Liver (tissue), 9 donors: Measurements from ENCODE around the gene DNAH10. TPM values are rescaled to one million over a fixed set of nuclear protein-coding genes. Genes with fewer than 3 reads are reported as not detected.
A peak's percentile ranks its signal among the peaks of the same experiment; 100 is the strongest.

ENCODE experiments used
- DNase-seq: peaks from one replicate; pipeline ENCODE4 v3.0.0-alpha.2; 2017; ENCODE audit warnings: low spot score
- H3K27ac ChIP-seq, 2 donors: one replicate each; pipeline ENCODE4 v1.7.0; 2013; ENCODE audit warnings: inconsistent platforms in 2 of 2, low read length in 2 of 2, control low read depth in 1 of 2, low read depth in 1 of 2, mild to moderate bottlenecking in 1 of 2
- H3K27me3 ChIP-seq, 4 donors: one replicate each; pipeline versions ENCODE4 v1.6.1 to v1.7.0; 2013; ENCODE audit warnings: low read length in 3 of 4, inconsistent platforms in 1 of 4, mild to moderate bottlenecking in 1 of 4, moderate library complexity in 1 of 4; ENCODE audit not compliant: control insufficient read depth in 4 of 4, insufficient read depth in 4 of 4
- H3K36me3 ChIP-seq, 4 donors: one replicate each; pipeline versions ENCODE4 v1.6.1 to v1.7.0; 2013; ENCODE audit warnings: low read length in 3 of 4, mild to moderate bottlenecking in 3 of 4, low read depth in 1 of 4, moderate library complexity in 1 of 4; ENCODE audit not compliant: control insufficient read depth in 4 of 4, insufficient read depth in 3 of 4
- H3K4me1 ChIP-seq, 4 donors: one replicate each; pipeline versions ENCODE4 v1.6.1 to v1.7.0; 2013; ENCODE audit warnings: low read length in 3 of 4, mild to moderate bottlenecking in 3 of 4, moderate library complexity in 1 of 4; ENCODE audit not compliant: control insufficient read depth in 4 of 4, insufficient read depth in 4 of 4
- H3K4me3 ChIP-seq, 3 donors: one replicate each; pipeline versions ENCODE4 v1.6.1 to v1.7.0; 2013; ENCODE audit warnings: low read length in 3 of 3, control low read depth in 1 of 3, low read depth in 1 of 3, mild to moderate bottlenecking in 1 of 3
- H3K9ac ChIP-seq, 2 donors: one replicate each; pipeline ENCODE4 v1.7.0; 2013; ENCODE audit warnings: low read length in 2 of 2, mild to moderate bottlenecking in 2 of 2, moderate library complexity in 2 of 2, control low read depth in 1 of 2, low read depth in 1 of 2
- H3K9me3 ChIP-seq, 4 donors: one replicate each; pipeline versions ENCODE4 v1.6.1 to v1.7.0; 2013; ENCODE audit warnings: low read length in 3 of 4; ENCODE audit not compliant: control insufficient read depth in 4 of 4
- ATF3 ChIP-seq: IDR thresholded peaks from 2 replicates; pipeline ENCODE4 v1.6.1; 2016; ENCODE audit warnings: antibody characterized with exemption
- CTCF ChIP-seq: fragments of 150-350 bp; IDR thresholded peaks from 2 replicates; pipeline ENCODE4 v1.5.1; 2017; ENCODE audit warnings: improper control_type of control experiment, low read depth, low read length; ENCODE audit not compliant: missing input control
- EGR1 ChIP-seq, 2 donors: IDR thresholded peaks; 2 replicates each; pipeline ENCODE4 v1.6.1; 2016 to 2018; ENCODE audit warnings: antibody characterized with exemption in 2 of 2, low read depth in 2 of 2
- FOXA1 ChIP-seq: IDR thresholded peaks from 2 replicates; pipeline ENCODE4 v1.6.1; 2016; ENCODE audit warnings: antibody characterized with exemption
- FOXA2 ChIP-seq: IDR thresholded peaks from 2 replicates; pipeline ENCODE4 v1.6.1; 2016; ENCODE audit warnings: antibody characterized with exemption
- GABPA ChIP-seq, 2 donors: IDR thresholded peaks in 1 of 2; conservative IDR thresholded peaks in 1 of 2; 2 replicates each; pipeline ENCODE4 v1.6.1; 2016; ENCODE audit warnings: antibody characterized with exemption in 2 of 2, mild to moderate bottlenecking in 1 of 2, moderate library complexity in 1 of 2
- HNF4A ChIP-seq, 2 donors: conservative IDR thresholded peaks; 2 replicates each; pipeline ENCODE4 v1.6.1; 2016; ENCODE audit warnings: antibody characterized with exemption in 2 of 2, mild to moderate bottlenecking in 2 of 2
- HNF4G ChIP-seq: IDR thresholded peaks from 2 replicates; pipeline ENCODE4 v1.6.1; 2016; ENCODE audit warnings: antibody characterized with exemption
- JUND ChIP-seq, 2 donors: IDR thresholded peaks; 2 replicates each; pipeline ENCODE4 v1.6.1; 2016; ENCODE audit warnings: antibody characterized with exemption in 2 of 2
- MAX ChIP-seq: IDR thresholded peaks from 2 replicates; pipeline ENCODE4 v1.6.1; 2016; ENCODE audit warnings: antibody characterized with exemption
- NR2F2 ChIP-seq: IDR thresholded peaks from 2 replicates; pipeline ENCODE4 v1.6.1; 2016; ENCODE audit warnings: antibody characterized with exemption
- RAD21 ChIP-seq, 2 donors: IDR thresholded peaks; 2 replicates each; pipeline ENCODE4 v1.6.1; 2016; ENCODE audit warnings: antibody characterized with exemption in 2 of 2, mild to moderate bottlenecking in 2 of 2
- REST ChIP-seq: IDR thresholded peaks from 2 replicates; pipeline ENCODE4 v1.6.1; 2016; ENCODE audit warnings: antibody characterized with exemption, mild to moderate bottlenecking
- RXRA ChIP-seq, 2 donors: IDR thresholded peaks; 2 replicates each; pipeline ENCODE4 v1.6.1; 2017 to 2018; ENCODE audit warnings: antibody characterized with exemption in 2 of 2, mild to moderate bottlenecking in 1 of 2
- SP1 ChIP-seq: IDR thresholded peaks from 2 replicates; pipeline ENCODE4 v1.6.1; 2018; ENCODE audit warnings: antibody characterized with exemption, mild to moderate bottlenecking
- TAF1 ChIP-seq: conservative IDR thresholded peaks from 2 replicates; pipeline ENCODE4 v1.6.1; 2016; ENCODE audit warnings: antibody characterized with exemption, mild to moderate bottlenecking
- YY1 ChIP-seq: IDR thresholded peaks from 2 replicates; pipeline ENCODE4 v1.6.1; 2016; ENCODE audit warnings: antibody characterized with exemption, mild to moderate bottlenecking
- ZBTB33 ChIP-seq: IDR thresholded peaks from 2 replicates; pipeline ENCODE4 v1.6.1; 2016; ENCODE audit warnings: antibody characterized with exemption
- WGBS: extraction: QIAGEN DNeasy Blood & Tissue Kit; methylation state at CpG from one replicate; pipeline ENCODE4 v1.1.7; 2013; 5-methylcytosine and 5-hydroxymethylcytosine counted together
- polyA plus RNA-seq, 2 donors: library from polyadenylated mRNA; stranded (reverse) in 1 of 2; unstranded in 1 of 2; fragments of 200-250 nt in 1 of 2; fragments of >200 nt in 1 of 2; fragmentation: Nextera tagmentation in 1 of 2; extraction: Ambion mirVana in 1 of 2; gene quantifications; one replicate each; pipeline versions ENCODE4 v1.2.1 to v1.2.3, GENCODE V29; 2013 to 2015
- total RNA-seq, 2 donors: library from RNA; depleted of rRNA; stranded (reverse); fragments of >200 nt; gene quantifications; one replicate each; pipeline ENCODE4 v1.2.3, GENCODE V29; 2014
- donor health status: healthy.
- donor health status: healthy.
- donor health status: healthy.
- donor health status: healthy.
- donor health status: healthy.

DNAH10 gene
- total and polyA plus RNA-seq, 4 donors: 0.05 to 0.47 (median 0.07) TPM

GRCh38 chr12:123948401-123948795 lies 186.3 kb downstream of the DNAH10 start:
- H3K9ac ChIP-seq: no peak overlapping the region
- 96% methylated on average over 11 of the region's 11 CpGs for WGBS

GRCh38 chr12:123948796-123949769 lies 187.0 kb downstream of the DNAH10 start:
- Histone ChIP-seq H3K9ac (no peak overlapping the region), H3K27me3 (no peaks in the 10 kb centered on the region), H3K4me1 (peaks cover 7 to 21% (median 17%) of the 10 kb centered on the region in 4 donors), H3K36me3 (peaks cover 0 to 5% (median under 1%) of the 10 kb centered on the region in 4 donors), H3K9me3 (no peaks in the 10 kb centered on the region), H3K4me3 (peak overlapping the region in 1 of 3 donors; percentile 1), H3K27ac (peak overlapping the region; percentile 30 to 51)
- DNase-seq: peak; percentile 32
- TF ChIP-seq CTCF (no peak), HNF4A (conservative IDR thresholded peaks at IDR 0.05) (peak; percentile 97 to 98), ZBTB33 (no peak), REST (peak; percentile 64), ATF3 (no peak), YY1 (peak; percentile 90), RXRA (IDR thresholded peaks at IDR 0.05) (peak; percentile 38 to 60), HNF4G (peak; percentile 94), SP1 (peak; percentile 94), FOXA1 (peak; percentile 10), NR2F2 (no peak), JUND (IDR thresholded peaks at IDR 0.05) (peak; percentile 53 to 58), MAX (no peak), FOXA2 (no peak), EGR1 (IDR thresholded peaks at IDR 0.05; ENCODE audit: low read depth in 2 of 2) (no peak), RAD21 (IDR thresholded peaks at IDR 0.05) (no peak)
- WGBS: 38% methylated on average over 19 of the region's 19 CpGs

More at GRCh38 chr12:123948401-123948795, 186.3 kb downstream of the DNAH10 start:
- Histone ChIP-seq H3K9me3 (no peaks in the 10 kb centered on the region), H3K27ac (no peak overlapping the region), H3K4me1 (peaks cover 7 to 21% (median 17%) of the 10 kb centered on the region in 4 donors), H3K4me3 (no peak overlapping the region), H3K27me3 (no peaks in the 10 kb centered on the region), H3K36me3 (peaks cover 0 to 5% (median 3%) of the 10 kb centered on the region in 4 donors)
- TF ChIP-seq TAF1: no peak
- no peak for TF ChIP-seq NR2F2
- no peak for TF ChIP-seq RAD21 (IDR thresholded peaks at IDR 0.05)
- TF ChIP-seq EGR1 (IDR thresholded peaks at IDR 0.05; ENCODE audit: low read depth in 2 of 2): no peak
- no peak for TF ChIP-seq YY1
- no peak for TF ChIP-seq GABPA (IDR thresholded peaks at IDR 0.05 in 1 of 2, conservative IDR thresholded peaks at IDR 0.05 in 1 of 2)
- DNase-seq: peak; percentile 27
